SK-N-SH (cell line): ENCODE results near the gene ARHGAP21. TPM values are rescaled to one million over a fixed set of nuclear protein-coding genes. Genes with fewer than 3 reads are reported as not detected.

ENCODE experiments used
- CTCF ChIA-PET: fragments of 300-600, 350-600 bp; formaldehyde crosslinking; extraction: SDS; loops from one replicate; lab custom pipeline; 2021; lab: Yijun Ruan, JAX
- POLR2A ChIA-PET: fragments of 350-600 bp; sonication (Branson Sonifier 250); formaldehyde crosslinking; extraction: SDS; loops from one replicate; lab custom pipeline; 2020; ENCODE audit warnings: antibody characterized with exemption, inconsistent platforms; lab: Yijun Ruan, JAX
- DNase-seq: peaks from one replicate; pipeline ENCODE4 v3.0.0; 2012
- H2AFZ ChIP-seq: fragments of 200-600 bp; sonication (generic); 2 replicates; pipeline ENCODE4 v1.8.1; 2016; ENCODE audit warnings: antibody characterized with exemption, mild to moderate bottlenecking, low read depth
- H3F3A ChIP-seq: fragments of 200-600 bp; sonication (generic); replicated peaks from 2 replicates; pipeline ENCODE3; 2016; ENCODE audit warnings: antibody characterized with exemption, mild to moderate bottlenecking; ENCODE audit not compliant: insufficient read depth
- H3K27ac ChIP-seq, 2 experiments: fragments of 200-500 bp in 1 of 2; fragments of 200-600 bp in 1 of 2; sonication (Bioruptor generic) in 1 of 2; sonication (generic), shearing (Covaris generic) in 1 of 2; 2 replicates each; pipeline versions ENCODE4 v1.5.1 to v1.6.1; 2014 to 2016; ENCODE audit warnings: low read depth in 2 of 2, inconsistent platforms in 1 of 2, low read length in 1 of 2, mild to moderate bottlenecking in 1 of 2, mixed read lengths in 1 of 2
- H3K27me3 ChIP-seq: fragments of 200-600 bp; sonication (generic), shearing (Covaris generic); 2 replicates; pipeline ENCODE4 v1.6.1; 2016; ENCODE audit warnings: mixed run types; ENCODE audit not compliant: insufficient read depth
- H3K36me3 ChIP-seq, 2 experiments: fragments of 200-500 bp in 1 of 2; fragments of 200-600 bp in 1 of 2; sonication (Bioruptor generic) in 1 of 2; sonication (generic) in 1 of 2; replicated peaks in 1 of 2; 2 replicates each; pipeline versions ENCODE3 to v1.5.1; 2014 to 2016; ENCODE audit warnings: low read length in 1 of 2, mild to moderate bottlenecking in 1 of 2; ENCODE audit not compliant: insufficient read depth in 2 of 2, control insufficient read depth in 1 of 2
- H3K4me1 ChIP-seq, 2 experiments: fragments of 200-500 bp in 1 of 2; fragments of 200-600 bp in 1 of 2; sonication (Bioruptor generic) in 1 of 2; sonication (generic), shearing (Covaris generic) in 1 of 2; 2 replicates each; pipeline versions ENCODE4 v1.5.1 to v1.6.1; 2014 to 2016; ENCODE audit warnings: low read depth in 1 of 2, low read length in 1 of 2, mixed run types in 1 of 2; ENCODE audit not compliant: insufficient read depth in 2 of 2, control insufficient read depth in 1 of 2
- H3K4me2 ChIP-seq: fragments of 200-600 bp; sonication (generic), shearing (Covaris generic); 2 replicates; pipeline ENCODE4 v1.6.1; 2017; ENCODE audit warnings: mixed run types
- H3K4me3 ChIP-seq, 2 experiments: fragments of 200-500 bp in 1 of 2; fragments of 200-600 bp in 1 of 2; sonication (Bioruptor generic) in 1 of 2; sonication (generic), shearing (Covaris generic) in 1 of 2; 2 replicates each; pipeline versions ENCODE4 v1.5.1 to v1.8.1; 2014 to 2016; ENCODE audit warnings: low read depth in 2 of 2, inconsistent platforms in 1 of 2, low read length in 1 of 2, mild to moderate bottlenecking in 1 of 2, mixed read lengths in 1 of 2, moderate library complexity in 1 of 2
- H3K79me2 ChIP-seq: fragments of 200-600 bp; sonication (generic); 2 replicates; pipeline ENCODE4 v1.8.1; 2017; ENCODE audit warnings: mild to moderate bottlenecking; ENCODE audit not compliant: insufficient read depth
- H3K9ac ChIP-seq: fragments of 200-600 bp; sonication (generic); 2 replicates; pipeline ENCODE4 v1.6.1; 2017; ENCODE audit warnings: mixed run types
- H3K9me2 ChIP-seq: fragments of 200-600 bp; sonication (generic); 2 replicates; pipeline ENCODE4 v1.6.1; 2017; ENCODE audit warnings: mixed run types
- H3K9me3 ChIP-seq: fragments of 200-600 bp; sonication (generic); 2 replicates; pipeline ENCODE4 v1.6.1; 2017; ENCODE audit warnings: mixed run types, mild to moderate bottlenecking, moderate library complexity
- H4K20me1 ChIP-seq: fragments of 200-600 bp; sonication (generic); 2 replicates; pipeline ENCODE4 v1.6.1; 2017; ENCODE audit warnings: mild to moderate bottlenecking, mixed run types; ENCODE audit not compliant: insufficient read depth
- CHD2 ChIP-seq: fragments of 150-350 bp; IDR thresholded peaks from 2 replicates; pipeline ENCODE4 v1.6.1; 2018; ENCODE audit warnings: low read length; ENCODE audit not compliant: partially characterized antibody
- EP300 ChIP-seq, 2 experiments: IDR thresholded peaks; 2 replicates each; pipeline versions ENCODE4 v1.4.0 to v1.6.1; 2012; ENCODE audit warnings: borderline replicate concordance in 1 of 2, low read depth in 1 of 2, low read length in 1 of 2
- GABPA ChIP-seq: IDR thresholded peaks from 2 replicates; pipeline ENCODE4 v1.4.0; 2012; ENCODE audit warnings: low read depth, mild to moderate bottlenecking
- GATA2 ChIP-seq: sonication (generic); formaldehyde crosslinking; IDR thresholded peaks from 2 replicates; pipeline ENCODE4 v1.5.0; 2020; ENCODE audit warnings: mild to moderate bottlenecking, missing genetic modification reagents
- JUND ChIP-seq: IDR thresholded peaks from 2 replicates; pipeline ENCODE4 v1.4.0; 2012
- NFIC ChIP-seq: IDR thresholded peaks from 2 replicates; pipeline ENCODE4 v1.4.0; 2012; ENCODE audit warnings: borderline replicate concordance
- NRF1 ChIP-seq: IDR thresholded peaks from 2 replicates; pipeline ENCODE4 v1.6.1; 2012; ENCODE audit warnings: low read depth, mild to moderate bottlenecking, low read length
- POLR2AphosphoS5 ChIP-seq: IDR thresholded peaks from 2 replicates; pipeline ENCODE4 v1.6.1; 2012; ENCODE audit warnings: low read depth, low read length
- RAD21 ChIP-seq: IDR thresholded peaks from 2 replicates; pipeline ENCODE4 v1.6.1; 2012; ENCODE audit warnings: mild to moderate bottlenecking, low read length
- RCOR1 ChIP-seq: fragments of 150-350 bp; IDR thresholded peaks from 2 replicates; pipeline ENCODE4 v1.6.1; 2017; ENCODE audit warnings: antibody characterized with exemption, low read length
- RFX5 ChIP-seq: IDR thresholded peaks from 2 replicates; pipeline ENCODE4 v1.6.1; 2012; ENCODE audit warnings: mild to moderate bottlenecking, improper control_type of control experiment, low read length
- SIN3A ChIP-seq: IDR thresholded peaks from 2 replicates; pipeline ENCODE4 v1.6.1; 2012; ENCODE audit warnings: low read depth, mild to moderate bottlenecking, low read length, moderate library complexity, borderline replicate concordance
- TAF1 ChIP-seq: IDR thresholded peaks from 2 replicates; pipeline ENCODE4 v1.6.1; 2012; ENCODE audit warnings: low read depth, mild to moderate bottlenecking, low read length, moderate library complexity, borderline replicate concordance
- TCF12 ChIP-seq: IDR thresholded peaks from 2 replicates; pipeline ENCODE4 v1.4.0; 2012
- WGBS: methylation state at CpG from one replicate; pipeline ENCODE4 v1.1.6; 2017; ENCODE audit warnings: low lambda C conversion rate; 5-methylcytosine and 5-hydroxymethylcytosine counted together
- polyA plus RNA-seq, 3 experiments: library from polyadenylated mRNA; depleted of rRNA; stranded (reverse); fragments of >200 nt; gene quantifications; 2 replicates each; pipeline ENCODE4 v1.2.3, GENCODE V29; 2012
- TF ChIP-seq, protein P1 (sequence below): IDR thresholded peaks from 2 replicates; pipeline ENCODE4; 2012
- TF ChIP-seq, protein P2 (sequence below): fragments of 150-350 bp; IDR thresholded peaks from 2 replicates; pipeline ENCODE4 v1.6.1; 2017; ENCODE audit warnings: antibody characterized with exemption, low read length, low read depth, borderline replicate concordance

The ARHGAP21 gene
- polyA plus RNA-seq, 1 of the 3 experiments (the other 2 are of a cell fraction), result 27.8 TPM

GRCh38 chr10:24681572-24682088 lies 42.1 kb downstream of the ARHGAP21 start (continued):
- TF ChIP-seq GATA2, result no peak
- TF ChIP-seq, all 33 proteins: peak for 0

GRCh38 chr10:24680647-24681524 lies 42.8 kb downstream of the ARHGAP21 start:
- 86% methylated on average over 3 of the region's 3 CpGs for WGBS
- no peak overlapping the region for H3K4me2 ChIP-seq
- TF ChIP-seq RCOR1 (no peak), RAD21 (no peak)
- TF ChIP-seq, all 33 proteins: peak for 0
- Histone ChIP-seq H4K20me1 (peaks cover 53% of the 10 kb centered on the region), H3K9me3 (no peaks in the 10 kb centered on the region), H3K27me3 (no peaks in the 10 kb centered on the region), H3K4me3 (no peak overlapping the region), H3K9me2 (no peaks in the 10 kb centered on the region), H3K36me3 (peaks cover 0 to 9% of the 10 kb centered on the region in 2 experiments), H3K4me1 (peaks cover 0 to 5% of the 10 kb centered on the region in 2 experiments; a peak in 3 of 4 replicates), H3K27ac (no peak overlapping the region), H2AFZ (no peak overlapping the region), H3K9ac (no peak overlapping the region), H3F3A (peaks cover 4% of the 10 kb centered on the region), H3K79me2 (peaks cover 100% of the 10 kb centered on the region)
- no peak for DNase-seq
- POLR2A ChIA-PET, result no interaction called here
- CTCF ChIA-PET, result interaction anchor here (0.8 to 1.4 kb wide), 2 partner anchors 11 to 42 kb away, joined by 3 to 5 read pairs; partner anchors contain the start of gene ARHGAP21

- H3K9me3 ChIP-seq, result no peaks in the 10 kb centered on the region
- WGBS, result 96% methylated on average over 2 of the region's 2 CpGs
- peaks cover 4% of the 10 kb centered on the region for H3F3A ChIP-seq
- H3K27ac ChIP-seq, result no peak overlapping the region
- H3K79me2 ChIP-seq, result peaks cover 100% of the 10 kb centered on the region
- H3K36me3 ChIP-seq, result peaks cover 0 to 9% of the 10 kb centered on the region in 2 experiments
- H3K4me1 ChIP-seq, result peaks cover 0 to 5% of the 10 kb centered on the region in 2 experiments; a peak in 3 of 4 replicates
- H3K9ac ChIP-seq, result no peak overlapping the region
- DNase-seq, result no peak
- H3K4me2 ChIP-seq, result no peak overlapping the region
- no peaks in the 10 kb centered on the region for H3K9me2 ChIP-seq
- no peak overlapping the region for H3K4me3 ChIP-seq
- H3K27me3 ChIP-seq, result no peaks in the 10 kb centered on the region
- peaks cover 63% of the 10 kb centered on the region for H4K20me1 ChIP-seq
- H2AFZ ChIP-seq, result no peak overlapping the region
- TF ChIP-seq POLR2AphosphoS5, result no peak
- TF ChIP-seq, protein P1, sequence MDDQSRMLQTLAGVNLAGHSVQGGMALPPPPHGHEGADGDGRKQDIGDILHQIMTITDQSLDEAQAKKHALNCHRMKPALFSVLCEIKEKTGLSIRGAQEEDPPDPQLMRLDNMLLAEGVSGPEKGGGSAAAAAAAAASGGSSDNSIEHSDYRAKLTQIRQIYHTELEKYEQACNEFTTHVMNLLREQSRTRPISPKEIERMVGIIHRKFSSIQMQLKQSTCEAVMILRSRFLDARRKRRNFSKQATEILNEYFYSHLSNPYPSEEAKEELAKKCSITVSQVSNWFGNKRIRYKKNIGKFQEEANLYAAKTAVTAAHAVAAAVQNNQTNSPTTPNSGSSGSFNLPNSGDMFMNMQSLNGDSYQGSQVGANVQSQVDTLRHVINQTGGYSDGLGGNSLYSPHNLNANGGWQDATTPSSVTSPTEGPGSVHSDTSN, result no peak
- TF ChIP-seq JUND, result no peak
- no peak for TF ChIP-seq CHD2
- no peak for TF ChIP-seq NFIC
- TF ChIP-seq TCF12, result no peak
- TF ChIP-seq TAF1, result no peak
- TF ChIP-seq, protein P2, sequence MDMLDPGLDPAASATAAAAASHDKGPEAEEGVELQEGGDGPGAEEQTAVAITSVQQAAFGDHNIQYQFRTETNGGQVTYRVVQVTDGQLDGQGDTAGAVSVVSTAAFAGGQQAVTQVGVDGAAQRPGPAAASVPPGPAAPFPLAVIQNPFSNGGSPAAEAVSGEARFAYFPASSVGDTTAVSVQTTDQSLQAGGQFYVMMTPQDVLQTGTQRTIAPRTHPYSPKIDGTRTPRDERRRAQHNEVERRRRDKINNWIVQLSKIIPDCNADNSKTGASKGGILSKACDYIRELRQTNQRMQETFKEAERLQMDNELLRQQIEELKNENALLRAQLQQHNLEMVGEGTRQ, result no peak
- TF ChIP-seq RFX5, result no peak
- no peak for TF ChIP-seq NRF1
- no peak for TF ChIP-seq GABPA
- TF ChIP-seq SIN3A, result no peak
- TF ChIP-seq RCOR1, result no peak
- no peak for TF ChIP-seq EP300 (IDR thresholded peaks at IDR 0.05; ENCODE audit: borderline replicate concordance in 1 of 2, low read depth in 1 of 2, low read length in 1 of 2)
- TF ChIP-seq, all 33 proteins: peak for 0
- POLR2A ChIA-PET, result no interaction called here
- CTCF ChIA-PET, result no interaction called here
Measured at GRCh38 chr10:24678757-24679156, 44.9 kb downstream of the ARHGAP21 start.
